Sigmoid colon (tissue), 7 donors: Measurements from ENCODE around the gene EEA1. TPM values are rescaled to one million over a fixed set of nuclear protein-coding genes. Genes with fewer than 3 reads are reported as not detected.

Source experiments
- DNase-seq: peaks from one replicate; pipeline ENCODE4 v3.0.0-alpha.2; 2019
- H3K27ac ChIP-seq, 4 donors: fragments of 200-600 bp; sonication (generic); one replicate each; pipeline ENCODE4 v1.5.1; 2016 to 2019; ENCODE audit warnings: mild to moderate bottlenecking in 1 of 4
- H3K27me3 ChIP-seq, 3 donors: fragments of 200-600 bp; sonication (generic); one replicate each; pipeline ENCODE4 v1.5.1; 2019; ENCODE audit warnings: mild to moderate bottlenecking in 1 of 3
- H3K36me3 ChIP-seq, 4 donors: fragments of 200-600 bp; sonication (generic); one replicate each; pipeline ENCODE4 v1.5.1; 2016 to 2019
- H3K4me1 ChIP-seq, 4 donors: fragments of 200-600 bp; sonication (generic); one replicate each; pipeline ENCODE4 v1.5.1; 2017 to 2019
- H3K4me3 ChIP-seq, 4 donors: fragments of 200-600 bp; sonication (generic); one replicate each; pipeline ENCODE4 v1.5.1; 2017 to 2019; ENCODE audit warnings: mild to moderate bottlenecking in 2 of 4, moderate library complexity in 1 of 4
- H3K9me3 ChIP-seq, 4 donors: fragments of 200-600 bp in 3 of 4; sonication (generic) in 3 of 4; one replicate each; pipeline versions ENCODE4 v1.5.1 to v1.6.1; 2013 to 2019
- EP300 ChIP-seq, 4 donors: sonication (generic); formaldehyde crosslinking; IDR thresholded peaks; one replicate each; pipeline ENCODE4 v1.6.1; 2017; ENCODE audit warnings: antibody characterized with exemption in 4 of 4
- POLR2A ChIP-seq, 2 donors: fragments of 450-650 bp; IDR thresholded peaks; one replicate each; pipeline ENCODE4 v1.6.1; 2016; ENCODE audit warnings: antibody characterized with exemption in 2 of 2, mild to moderate bottlenecking in 2 of 2, moderate library complexity in 2 of 2
- POLR2AphosphoS5 ChIP-seq, 4 donors: sonication (generic); formaldehyde crosslinking; IDR thresholded peaks; one replicate each; pipeline ENCODE4 v1.6.1; 2017; ENCODE audit warnings: antibody characterized with exemption in 4 of 4
- WGBS, 2 donors: extraction: QIAGEN DNeasy Blood & Tissue Kit; methylation state at CpG; one replicate each; pipeline ENCODE4 v1.1.7; 2013; 5-methylcytosine and 5-hydroxymethylcytosine counted together
- intact Hi-C: fragments of 100-400 bp; cut with DNase I; formaldehyde crosslinking; loops from one replicate; pipeline ENCODE4 v1.15.1; 2023
- polyA plus RNA-seq, 3 donors: library from polyadenylated mRNA; stranded (reverse); fragments of 200-250 nt; gene quantifications; one replicate each; pipeline ENCODE4 v1.2.3, GENCODE V29; 2013
- total RNA-seq, 4 donors: library from RNA; depleted of rRNA; stranded (reverse); fragments of >200 nt; gene quantifications; one replicate each; pipeline ENCODE4 v1.1.0, GENCODE V29; 2016
- TF ChIP-seq, protein P1 (sequence below), 4 experiments: fragments of 450-650 bp in 3 of 4; fragments of 200-600 bp in 1 of 4; IDR thresholded peaks; one replicate each; pipeline ENCODE4 v1.5.1; 2016 to 2019; ENCODE audit warnings: antibody characterized with exemption in 4 of 4, mild to moderate bottlenecking in 3 of 4, moderate library complexity in 2 of 4
- donor health status: healthy with polysubstance abuse.
- donor health status: Bipolar disorder and iron deficiency.
- donor health status: healthy.

EEA1 gene
- total and polyA plus RNA-seq, 7 donors, result 3.0 to 40.2 (median 17.9) TPM

DNA sequence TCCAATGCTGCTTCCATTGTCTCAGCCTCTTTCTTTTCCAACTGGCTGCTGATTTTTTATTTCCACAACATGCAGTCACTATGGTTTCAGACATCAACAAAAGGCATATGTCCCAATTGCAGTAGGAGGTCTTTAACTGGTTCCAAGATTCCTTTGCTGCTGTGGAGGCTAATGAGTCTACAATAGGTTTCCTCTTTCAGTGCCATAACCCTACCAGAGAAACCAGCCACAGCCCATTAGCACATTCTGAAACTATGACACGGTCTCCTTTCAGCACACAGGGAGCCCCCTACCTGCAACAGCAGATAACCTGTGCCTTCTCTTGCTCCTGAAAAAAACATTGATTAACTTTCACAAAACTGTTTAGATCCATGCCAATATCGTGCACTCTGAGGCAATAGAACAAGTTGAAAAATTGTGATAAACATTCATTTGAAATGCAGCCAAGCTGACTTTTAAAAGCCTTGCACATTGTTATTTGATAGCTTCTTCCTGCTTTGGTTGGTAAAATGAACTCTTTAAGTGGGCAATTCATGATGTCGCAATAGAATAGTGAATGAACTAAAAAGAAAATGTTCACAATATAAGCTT lies 193.9 kb downstream of the EEA1 start:
- DNase-seq, result no peak
- peak overlapping the region in 1 of 4 donors; percentile 43 for H3K27ac ChIP-seq
- no peaks in the 10 kb centered on the region for H3K9me3 ChIP-seq
- peaks cover 0 to 7% (median 2%) of the 10 kb centered on the region in 4 donors for H3K4me1 ChIP-seq
- no peaks in the 10 kb centered on the region for H3K27me3 ChIP-seq
- TF ChIP-seq POLR2AphosphoS5 (IDR thresholded peaks at IDR 0.05) (peak in 1 of 4 donors; percentile 42), POLR2A (IDR thresholded peaks at IDR 0.05) (no peak), EP300 (IDR thresholded peaks at IDR 0.05) (no peak)
- TF ChIP-seq, protein P1, sequence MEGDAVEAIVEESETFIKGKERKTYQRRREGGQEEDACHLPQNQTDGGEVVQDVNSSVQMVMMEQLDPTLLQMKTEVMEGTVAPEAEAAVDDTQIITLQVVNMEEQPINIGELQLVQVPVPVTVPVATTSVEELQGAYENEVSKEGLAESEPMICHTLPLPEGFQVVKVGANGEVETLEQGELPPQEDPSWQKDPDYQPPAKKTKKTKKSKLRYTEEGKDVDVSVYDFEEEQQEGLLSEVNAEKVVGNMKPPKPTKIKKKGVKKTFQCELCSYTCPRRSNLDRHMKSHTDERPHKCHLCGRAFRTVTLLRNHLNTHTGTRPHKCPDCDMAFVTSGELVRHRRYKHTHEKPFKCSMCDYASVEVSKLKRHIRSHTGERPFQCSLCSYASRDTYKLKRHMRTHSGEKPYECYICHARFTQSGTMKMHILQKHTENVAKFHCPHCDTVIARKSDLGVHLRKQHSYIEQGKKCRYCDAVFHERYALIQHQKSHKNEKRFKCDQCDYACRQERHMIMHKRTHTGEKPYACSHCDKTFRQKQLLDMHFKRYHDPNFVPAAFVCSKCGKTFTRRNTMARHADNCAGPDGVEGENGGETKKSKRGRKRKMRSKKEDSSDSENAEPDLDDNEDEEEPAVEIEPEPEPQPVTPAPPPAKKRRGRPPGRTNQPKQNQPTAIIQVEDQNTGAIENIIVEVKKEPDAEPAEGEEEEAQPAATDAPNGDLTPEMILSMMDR (IDR thresholded peaks at IDR 0.05), result no peak
- 56 to 62% methylated on average over 3 of the region's 3 CpGs for WGBS, 2 donors
- no peaks in the 10 kb centered on the region for H3K36me3 ChIP-seq
- intact Hi-C loops, result no loop called here
- H3K4me3 ChIP-seq, result no peak overlapping the region

DNA sequence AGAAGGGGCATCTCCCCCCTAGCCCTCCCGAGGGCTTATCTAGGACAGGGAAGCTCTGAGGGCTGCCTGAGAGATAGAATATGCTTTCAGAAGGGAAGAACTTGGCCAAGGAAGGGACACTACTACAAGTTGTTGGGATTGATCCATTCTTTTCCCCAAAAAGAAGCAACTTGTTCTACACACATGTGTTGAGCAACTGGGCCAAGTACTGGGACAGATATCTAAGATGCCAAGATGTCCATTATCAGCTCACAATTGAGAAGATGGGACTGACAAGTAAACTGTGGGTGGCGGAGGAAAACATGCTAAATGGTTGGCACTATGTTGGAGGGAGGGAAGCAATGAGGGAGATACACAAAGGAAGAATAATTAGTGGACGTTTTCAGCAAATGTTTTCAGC lies 195.4 kb downstream of the EEA1 start:
- DNase-seq, result no peak
- H3K27me3 ChIP-seq, result no peaks in the 10 kb centered on the region
- 79 to 81% methylated on average over 3 of the region's 3 CpGs for WGBS, 2 donors
- H3K4me1 ChIP-seq, result peaks cover 0 to 7% (median 2%) of the 10 kb centered on the region in 4 donors
- no peak overlapping the region for H3K4me3 ChIP-seq
- TF ChIP-seq, protein P1 (IDR thresholded peaks at IDR 0.05), result no peak
- TF ChIP-seq POLR2AphosphoS5 (IDR thresholded peaks at IDR 0.05) (no peak), EP300 (IDR thresholded peaks at IDR 0.05) (no peak), POLR2A (IDR thresholded peaks at IDR 0.05) (no peak)
- no peak overlapping the region for H3K27ac ChIP-seq
- H3K9me3 ChIP-seq, result no peaks in the 10 kb centered on the region
- intact Hi-C loops, result no loop called here
- H3K36me3 ChIP-seq, result no peaks in the 10 kb centered on the region

DNA sequence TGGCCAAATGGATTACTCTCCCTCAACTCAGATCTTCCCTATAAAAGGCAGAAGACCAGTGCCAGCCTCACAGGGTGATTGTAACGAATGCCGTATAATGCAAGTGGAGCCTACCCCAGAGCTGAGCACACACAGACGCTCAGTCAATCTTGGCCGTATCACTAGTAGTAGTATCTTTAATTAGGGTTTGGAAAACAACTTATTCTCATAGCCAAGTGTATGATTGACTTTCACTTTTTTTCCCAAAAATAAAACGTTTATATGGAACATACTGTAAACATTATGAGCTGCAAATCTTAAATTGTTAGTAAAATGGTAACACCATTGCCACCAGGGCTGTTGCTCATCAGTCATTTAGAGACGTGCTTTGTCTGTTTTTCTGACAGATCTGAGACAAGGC lies 195.9 kb downstream of the EEA1 start:
- Histone ChIP-seq H3K4me3 (no peak overlapping the region), H3K36me3 (no peaks in the 10 kb centered on the region), H3K27me3 (no peaks in the 10 kb centered on the region), H3K9me3 (no peaks in the 10 kb centered on the region), H3K27ac (no peak overlapping the region), H3K4me1 (peaks cover 0 to 7% (median 2%) of the 10 kb centered on the region in 4 donors)
- no peak for TF ChIP-seq POLR2AphosphoS5 (IDR thresholded peaks at IDR 0.05)
- TF ChIP-seq, protein P1 (IDR thresholded peaks at IDR 0.05), result no peak
- TF ChIP-seq EP300 (IDR thresholded peaks at IDR 0.05), result no peak
- TF ChIP-seq POLR2A (IDR thresholded peaks at IDR 0.05), result no peak
- DNase-seq, result no peak
- WGBS, 2 donors, result 83 to 84% methylated on average over 6 of the region's 6 CpGs
- intact Hi-C loops, result no loop called here

DNA sequence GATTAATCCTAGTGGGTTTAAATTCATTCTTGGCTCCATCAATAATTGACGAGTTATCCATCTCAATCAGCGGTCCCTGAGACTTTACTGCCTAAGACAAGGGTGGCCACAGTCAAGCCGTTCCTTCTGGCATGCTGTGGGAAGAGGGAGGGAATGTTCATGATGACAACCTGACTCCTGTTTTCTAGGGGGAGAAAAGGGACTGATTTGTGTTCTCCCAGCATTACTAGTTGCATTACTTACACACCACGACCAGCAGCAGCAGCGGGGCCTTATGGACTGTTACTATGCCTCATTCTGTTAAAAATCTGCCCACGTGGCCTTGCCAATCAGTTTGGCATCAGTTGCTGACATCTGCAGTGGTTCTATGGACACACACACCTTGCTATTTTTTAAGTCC lies 196.4 kb downstream of the EEA1 start:
- no peak overlapping the region for H3K27ac ChIP-seq
- 88 to 90% methylated on average over 6 of the region's 6 CpGs for WGBS, 2 donors
- intact Hi-C loops, result no loop called here
- H3K36me3 ChIP-seq, result no peaks in the 10 kb centered on the region
- peaks cover 0 to 7% (median 2%) of the 10 kb centered on the region in 4 donors for H3K4me1 ChIP-seq
- no peaks in the 10 kb centered on the region for H3K27me3 ChIP-seq
- H3K9me3 ChIP-seq, result no peaks in the 10 kb centered on the region
- H3K4me3 ChIP-seq, result no peak overlapping the region
- TF ChIP-seq, protein P1 (IDR thresholded peaks at IDR 0.05), result no peak
- TF ChIP-seq POLR2A (IDR thresholded peaks at IDR 0.05) (no peak), EP300 (IDR thresholded peaks at IDR 0.05) (no peak), POLR2AphosphoS5 (IDR thresholded peaks at IDR 0.05) (no peak)
- DNase-seq, result no peak

DNA sequence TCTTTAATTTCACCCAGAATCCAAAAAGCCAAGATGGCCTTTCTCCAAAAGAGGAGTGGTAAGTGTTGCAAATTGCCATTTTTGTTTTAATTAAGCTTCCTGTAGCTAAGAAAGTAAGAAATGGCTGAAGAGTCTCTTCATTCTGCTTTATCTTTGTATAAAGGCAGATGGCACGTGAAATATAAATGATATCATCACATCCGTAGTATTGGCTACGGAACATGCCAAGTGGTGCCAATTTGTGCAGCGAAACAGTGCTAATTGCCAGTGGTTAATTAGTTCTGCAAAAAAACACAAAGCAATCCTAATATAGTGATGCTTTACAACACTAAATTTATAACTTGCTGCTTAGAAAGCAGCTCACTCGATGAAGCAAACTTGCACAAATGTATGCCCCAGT lies 196.9 kb downstream of the EEA1 start:
- intact Hi-C loops, result no loop called here
- 88 to 93% methylated on average over 5 of the region's 5 CpGs for WGBS, 2 donors

More for the DNA sequence above, 196.9 kb downstream of the EEA1 start:
- H3K27me3 ChIP-seq, result no peaks in the 10 kb centered on the region
- H3K9me3 ChIP-seq, result no peaks in the 10 kb centered on the region
- H3K4me3 ChIP-seq, result no peak overlapping the region
- no peak for DNase-seq
- TF ChIP-seq, protein P1 (IDR thresholded peaks at IDR 0.05), result no peak
- TF ChIP-seq EP300 (IDR thresholded peaks at IDR 0.05), result no peak
- TF ChIP-seq POLR2AphosphoS5 (IDR thresholded peaks at IDR 0.05), result no peak
- no peak for TF ChIP-seq POLR2A (IDR thresholded peaks at IDR 0.05)
- H3K4me1 ChIP-seq, result peaks cover 0 to 7% (median 2%) of the 10 kb centered on the region in 4 donors
- H3K27ac ChIP-seq, result no peak overlapping the region
- no peaks in the 10 kb centered on the region for H3K36me3 ChIP-seq
